IMR-90 (cell line): ENCODE measurements around the gene STAT6. TPM values are rescaled to one million over a fixed set of nuclear protein-coding genes. Genes with fewer than 3 reads are reported as not detected.

Experiments used
- ATAC-seq: fragments of 200-7000 bp; cut with Tn5 transposase; 2 replicates; pipeline ENCODE4 v1.9.1; 2020; ENCODE audit warnings: low read depth, mild to moderate bottlenecking, moderate library complexity
- BruUV-seq: library from RNA; stranded (reverse); fragments of 400-500 nt; replicated peaks from 2 replicates; lab custom pipeline; 2021; lab: Mats Ljungman, UMichigan
- CTCF ChIA-PET: fragments of 300-600 bp; formaldehyde crosslinking; extraction: SDS; loops from one replicate; lab custom pipeline; 2021; ENCODE audit warnings: antibody characterized with exemption; lab: Yijun Ruan, JAX
- POLR2A ChIA-PET: fragments of 300-600 bp; sonication (Branson Sonifier 250); formaldehyde crosslinking; loops from one replicate; lab custom pipeline; 2022; ENCODE audit warnings: antibody characterized with exemption; ENCODE audit not compliant: unreplicated experiment; lab: Charles Lee
- DNase-seq: peaks from one replicate; pipeline ENCODE4 v3.0.0; 2013
- H2AFZ ChIP-seq: replicated peaks from 2 replicates; pipeline ENCODE3; 2013; ENCODE audit warnings: low read length, mild to moderate bottlenecking; ENCODE audit not compliant: poor library complexity
- H2AK5ac ChIP-seq: 2 replicates; pipeline ENCODE4 v1.6.1; 2013; ENCODE audit warnings: low read depth, low read length, inconsistent platforms
- H2AK9ac ChIP-seq: replicated peaks from 2 replicates; pipeline ENCODE3; 2013; ENCODE audit warnings: mild to moderate bottlenecking, low read depth, low read length, moderate library complexity; ENCODE audit not compliant: poor library complexity
- H2BK120ac ChIP-seq: 2 replicates; pipeline ENCODE4 v1.6.1; 2013; ENCODE audit warnings: low read depth, low read length, inconsistent platforms
- H2BK15ac ChIP-seq: 3 replicates; pipeline ENCODE4 v1.6.1; 2013; ENCODE audit warnings: low read depth, low read length, inconsistent platforms
- H2BK20ac ChIP-seq: 2 replicates; pipeline ENCODE4 v1.6.1; 2013; ENCODE audit warnings: low read depth, mild to moderate bottlenecking, inconsistent platforms, low read length, moderate library complexity
- H2BK5ac ChIP-seq: 2 replicates; pipeline ENCODE4 v1.6.1; 2013; ENCODE audit warnings: mild to moderate bottlenecking, low read depth, low read length, inconsistent platforms; ENCODE audit not compliant: poor library complexity, severe bottlenecking
- H3K14ac ChIP-seq: replicated peaks from 2 replicates; pipeline ENCODE4 v1.6.1; 2013; ENCODE audit warnings: low read depth, low read length, inconsistent platforms
- H3K18ac ChIP-seq: 2 replicates; pipeline ENCODE4 v1.6.1; 2013; ENCODE audit warnings: low read depth, low read length, control low read depth
- H3K23ac ChIP-seq: 2 replicates; pipeline ENCODE4 v1.6.1; 2013; ENCODE audit warnings: low read depth, low read length, inconsistent platforms
- H3K27ac ChIP-seq: 2 replicates; pipeline ENCODE4 v1.5.1; 2013; ENCODE audit warnings: mild to moderate bottlenecking, control low read depth, low read length; ENCODE audit not compliant: insufficient read depth
- H3K27me3 ChIP-seq: 2 replicates; pipeline ENCODE4 v1.6.1; 2013; ENCODE audit warnings: low read length; ENCODE audit not compliant: control insufficient read depth, insufficient read depth
- H3K36me3 ChIP-seq: 2 replicates; pipeline ENCODE4 v1.6.1; 2013; ENCODE audit warnings: low read length, mixed read lengths; ENCODE audit not compliant: control insufficient read depth, insufficient read depth
- H3K4ac ChIP-seq: 2 replicates; pipeline ENCODE4 v1.6.1; 2013; ENCODE audit warnings: low read depth, low read length, inconsistent platforms
- H3K4me1 ChIP-seq: 2 replicates; pipeline ENCODE4 v1.6.1; 2013; ENCODE audit warnings: low read length, mixed read lengths; ENCODE audit not compliant: control insufficient read depth, insufficient read depth
- H3K4me2 ChIP-seq: 2 replicates; pipeline ENCODE4 v1.6.1; 2013; ENCODE audit warnings: low read depth, mild to moderate bottlenecking, control low read depth, low read length, moderate library complexity
- H3K4me3 ChIP-seq: 2 replicates; pipeline ENCODE4 v1.5.1; 2013; ENCODE audit warnings: low read depth, mild to moderate bottlenecking, control low read depth, low read length, moderate library complexity; ENCODE audit not compliant: insufficient read depth
- H3K56ac ChIP-seq: 2 replicates; pipeline ENCODE4 v1.6.1; 2013; ENCODE audit warnings: low read length, inconsistent platforms; ENCODE audit not compliant: insufficient read depth; ENCODE audit errors: extremely low read depth
- H3K79me1 ChIP-seq, 2 experiments: 2 replicates each; pipeline ENCODE4 v1.6.1; 2013; ENCODE audit warnings: low read length in 2 of 2, inconsistent platforms in 1 of 2, low read depth in 1 of 2
- H3K9ac ChIP-seq: 2 replicates; pipeline ENCODE4 v1.6.1; 2013; ENCODE audit warnings: low read depth, low read length, control low read depth
- H3K9me1 ChIP-seq: 2 replicates; pipeline ENCODE4 v1.6.1; 2013; ENCODE audit warnings: low read length, inconsistent platforms; ENCODE audit not compliant: insufficient read depth
- H3K9me3 ChIP-seq: 2 replicates; pipeline ENCODE4 v1.6.1; 2013; ENCODE audit warnings: low read length; ENCODE audit not compliant: control insufficient read depth, insufficient read depth
- H4K20me1 ChIP-seq: 2 replicates; pipeline ENCODE4 v1.6.1; 2013; ENCODE audit warnings: low read length, inconsistent platforms; ENCODE audit not compliant: insufficient read depth
- H4K5ac ChIP-seq: 2 replicates; pipeline ENCODE4 v1.6.1; 2013; ENCODE audit warnings: mild to moderate bottlenecking, low read depth, low read length, control low read depth
- H4K8ac ChIP-seq, 2 experiments: 2 replicates each; pipeline ENCODE4 v1.6.1; 2013; ENCODE audit warnings: low read depth in 2 of 2, low read length in 2 of 2, control low read depth in 1 of 2, inconsistent platforms in 1 of 2
- H4K91ac ChIP-seq: 2 replicates; pipeline ENCODE4 v1.6.1; 2013; ENCODE audit warnings: low read depth, low read length, inconsistent platforms; ENCODE audit not compliant: insufficient read depth
- BHLHE40 ChIP-seq: fragments of 150-350 bp; IDR thresholded peaks from 2 replicates; pipeline ENCODE4 v1.6.1; 2016; ENCODE audit warnings: mild to moderate bottlenecking, low read depth, low read length
- CEBPB ChIP-seq: IDR thresholded peaks from 2 replicates; pipeline ENCODE4 v1.6.1; 2012; ENCODE audit warnings: low read depth, low read length, improper control_type of control experiment
- CHD1 ChIP-seq: IDR thresholded peaks from 2 replicates; pipeline ENCODE4 v1.6.1; 2012; ENCODE audit warnings: low read depth, low read length, improper control_type of control experiment
- CTCF ChIP-seq: conservative IDR thresholded peaks from 2 replicates; pipeline ENCODE4 v1.5.1; 2012; ENCODE audit warnings: mild to moderate bottlenecking, low read depth, low read length, improper control_type of control experiment
- ELK1 ChIP-seq: fragments of 150-350 bp; IDR thresholded peaks from 2 replicates; pipeline ENCODE4 v1.6.1; 2016; ENCODE audit warnings: low read depth, mild to moderate bottlenecking, low read length, moderate library complexity, borderline replicate concordance
- MAFK ChIP-seq: IDR thresholded peaks from 2 replicates; pipeline ENCODE4 v1.6.1; 2012; ENCODE audit warnings: low read depth, low read length, improper control_type of control experiment
- MAZ ChIP-seq: IDR thresholded peaks from 2 replicates; pipeline ENCODE4 v1.6.1; 2012; ENCODE audit warnings: low read depth, mild to moderate bottlenecking, low read length, improper control_type of control experiment, moderate library complexity, borderline replicate concordance
- MXI1 ChIP-seq: IDR thresholded peaks from 2 replicates; pipeline ENCODE4 v1.6.1; 2012; ENCODE audit warnings: low read depth, mild to moderate bottlenecking, low read length, moderate library complexity, borderline replicate concordance
- POLR2A ChIP-seq: IDR thresholded peaks from 2 replicates; pipeline ENCODE4 v1.6.1; 2012; ENCODE audit warnings: mild to moderate bottlenecking, low read depth, low read length
- RAD21 ChIP-seq: IDR thresholded peaks from 2 replicates; pipeline ENCODE4 v1.6.1; 2012; ENCODE audit warnings: low read length, improper control_type of control experiment
- RCOR1 ChIP-seq: IDR thresholded peaks from 2 replicates; pipeline ENCODE4 v1.6.1; 2012; ENCODE audit warnings: mild to moderate bottlenecking, low read length, improper control_type of control experiment; ENCODE audit not compliant: insufficient replicate concordance
- RFX5 ChIP-seq: IDR thresholded peaks from 2 replicates; pipeline ENCODE4 v1.8.0; 2012; ENCODE audit warnings: low read depth, mild to moderate bottlenecking, low read length, moderate library complexity
- SMC3 ChIP-seq: fragments of 150-350 bp; IDR thresholded peaks from 2 replicates; pipeline ENCODE4 v1.6.1; 2016; ENCODE audit warnings: low read depth, mild to moderate bottlenecking, antibody characterized with exemption, low read length, moderate library complexity
- WGBS, 2 experiments: methylation state at CpG; one replicate each; pipeline versions ENCODE4 v1.1.5 to v1.1.7; 2013; ENCODE audit warnings: missing lambda C conversion rate in 2 of 2; ENCODE audit not compliant: insufficient read length in 1 of 2; ENCODE audit errors: extremely low coverage in 2 of 2; 5-methylcytosine and 5-hydroxymethylcytosine counted together
- dilution Hi-C: fragments of 300-500 bp; cut with HindIII; formaldehyde crosslinking; loops from one replicate; pipeline ENCODE4 v1.14.3; 2018; ENCODE audit warnings: low sequenced_read_pairs; ENCODE audit not compliant: unreplicated experiment
- in situ Hi-C: fragments of 300-500 bp; cut with MboI; formaldehyde crosslinking; loops from 3 replicates; pipeline ENCODE4 v1.14.3; 2019; ENCODE audit warnings: low sequenced_read_pairs, inconsistent platforms, mixed read lengths
- intact Hi-C: fragments of 100-400 bp; cut with micrococcal nuclease; formaldehyde crosslinking; loops from 2 replicates; pipeline ENCODE4 v1.10.0; 2022
- polyA plus RNA-seq, 3 experiments: library from polyadenylated mRNA; depleted of rRNA; stranded (reverse); fragments of >200 nt; gene quantifications; 2 replicates each; pipeline ENCODE4 v1.2.3, GENCODE V29; 2012; ENCODE audit warnings: low replicate concordance in 1 of 3
- total RNA-seq: library from RNA; depleted of rRNA; stranded (reverse); fragments of >200 nt; gene quantifications from 2 replicates; pipeline ENCODE4 v1.2.3, GENCODE V29; 2012

The STAT6 gene
- total and polyA plus RNA-seq, 2 of the 4 experiments (the other 2 are of a cell fraction) = 43.4 to 96.9 TPM

DNA sequence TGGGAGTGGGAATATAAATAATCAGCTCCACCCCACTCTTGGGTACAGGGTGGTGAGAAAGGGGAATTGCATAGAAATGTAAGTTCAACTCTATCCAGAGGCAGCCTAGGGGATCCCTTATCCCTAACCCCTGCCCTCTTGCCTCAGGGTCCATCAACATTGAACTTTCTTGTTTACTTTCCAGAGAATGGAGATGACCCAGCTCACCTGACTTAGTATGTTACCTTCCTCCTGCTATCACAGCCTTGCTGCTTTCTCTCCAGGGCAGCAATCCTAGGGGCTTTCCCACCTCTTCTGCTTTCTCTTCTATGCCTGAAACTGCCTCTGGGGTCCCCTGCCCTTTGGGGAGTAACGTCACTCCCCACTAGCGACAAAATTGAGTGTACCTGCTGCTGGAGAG lies 19.8 kb upstream of the STAT6 start:
- dilution Hi-C loops (no loop called here), intact Hi-C loops (no loop called here), in situ Hi-C loops (no loop called here)
- peaks cover 21% of the 10 kb centered on the region for H3K9me1 ChIP-seq
- H3K9me3 ChIP-seq = no peaks in the 10 kb centered on the region
- H4K20me1 ChIP-seq = peaks cover 61% of the 10 kb centered on the region
- H4K8ac ChIP-seq = no peak overlapping the region
- H3K9ac ChIP-seq = peak overlapping the region; percentile 99
- no CpG with 5 or more reads among the region's 2 CpGs for WGBS, 2 experiments
- H2BK5ac ChIP-seq = no peak overlapping the region
- H3K4me3 ChIP-seq = peak overlapping the region; percentile 5; the same call in 1 of the 2 replicates
- no peak overlapping the region for H2BK20ac ChIP-seq
- H4K5ac ChIP-seq = no peak overlapping the region
- no peak overlapping the region for H2AFZ ChIP-seq
- peaks cover 39% of the 10 kb centered on the region for H3K4me1 ChIP-seq
- ChIA-PET POLR2A (no interaction called here), CTCF (interaction anchor here (1.0 kb wide), 1 partner anchor 43 kb away, joined by 3 read pairs; no protein-coding TSS in a partner anchor)
- no peak for ATAC-seq
- H2AK9ac ChIP-seq = peak overlapping the region; percentile 0
- H3K18ac ChIP-seq = no peak overlapping the region
- no peak overlapping the region; the same call in 2 of the 3 replicates for H2BK15ac ChIP-seq
- no peaks in the 10 kb centered on the region for H3K27me3 ChIP-seq
- H2BK120ac ChIP-seq = no peak overlapping the region
- BruUV-seq = no TSS peak
- 0 out of 2 replicates have a peak overlapping the region, but pooled peaks have one; percentile 0 for H4K91ac ChIP-seq
- peaks cover 20% of the 10 kb centered on the region; the same call in 1 of the 2 replicates for H3K36me3 ChIP-seq
- no peak for DNase-seq
- H3K56ac ChIP-seq = no peak overlapping the region
- peaks cover 22 to 63% of the 10 kb centered on the region in 2 experiments; a peak in 3 of 4 replicates for H3K79me1 ChIP-seq
- no peak for TF ChIP-seq CEBPB
- TF ChIP-seq SMC3 = no peak
- TF ChIP-seq MAZ = no peak
- no peak for TF ChIP-seq RAD21
- no peak for TF ChIP-seq RFX5
- TF ChIP-seq BHLHE40 = no peak
- no peak for TF ChIP-seq MAFK
- TF ChIP-seq CTCF = no peak
- TF ChIP-seq POLR2A = no peak
- TF ChIP-seq CHD1 = no peak
- TF ChIP-seq MXI1 = no peak
- TF ChIP-seq RCOR1 = no peak
- TF ChIP-seq ELK1 = no peak
- no peak overlapping the region for H2AK5ac ChIP-seq
- peak overlapping the region; percentile 94 for H3K14ac ChIP-seq
- H3K23ac ChIP-seq = peak overlapping the region; percentile 89; the same call in 1 of the 2 replicates
- peak overlapping the region; percentile 96 for H3K4me2 ChIP-seq
- peak overlapping the region; percentile 75; the same call in 1 of the 2 replicates for H3K4ac ChIP-seq
- H3K27ac ChIP-seq = peak overlapping the region; percentile 100; the same call in 1 of the 2 replicates
